ENCODE data around the gene TRPV5. TPM values are rescaled to one million over a fixed set of nuclear protein-coding genes. Genes with fewer than 3 reads are reported as not detected.

Gene TRPV5
- total RNA-seq, 4 donors from 2014 or later, result not detected

DNA sequence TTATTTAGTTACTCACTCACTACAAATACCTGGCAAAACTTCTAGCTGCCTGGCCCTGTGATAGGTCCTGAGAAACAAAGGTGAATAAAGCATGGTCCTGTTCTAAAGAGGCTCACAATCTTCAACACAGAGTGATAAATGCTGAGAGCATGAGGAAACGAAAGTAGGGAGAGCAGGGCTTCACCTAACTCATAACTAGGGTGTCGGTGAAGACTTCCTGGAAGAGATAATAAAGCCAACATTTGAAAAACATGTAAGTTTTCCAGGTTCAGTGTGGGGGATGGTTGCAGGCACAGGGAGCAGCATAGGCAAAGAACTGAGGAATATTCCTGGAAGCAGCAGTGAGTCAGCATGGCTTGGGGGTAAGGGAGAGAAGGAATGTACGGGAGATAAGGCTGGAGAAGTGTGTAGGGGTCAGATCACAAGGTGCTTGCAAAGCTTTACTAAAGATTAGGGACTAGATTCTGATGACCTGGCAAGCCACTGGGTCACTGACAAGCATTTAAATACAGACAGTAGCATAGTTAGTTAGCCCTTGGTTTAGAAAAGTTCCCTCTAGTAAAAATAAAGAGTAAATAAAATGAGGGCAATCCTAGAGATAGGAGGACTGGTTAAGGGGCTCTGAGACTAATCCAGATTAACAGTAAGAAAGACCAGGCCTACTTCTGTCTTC is 23.5 kb upstream of the TRPV5 start:
- in situ Hi-C loops (cut with MboI; ENCODE audit: low pct_ligation_motif_present in 1 of 4, low pct_unique_long_range_greater_than_20kb in 1 of 4, low sequenced_read_pairs in 3 of 4), result no loop called here
- H3K4me3 ChIP-seq, result no peak overlapping the region
- WGBS, 2 donors (ENCODE audit: low coverage in 1 of 2), result 46 to 62% methylated on average over 2 to 3 of the region's 3 CpGs

DNA sequence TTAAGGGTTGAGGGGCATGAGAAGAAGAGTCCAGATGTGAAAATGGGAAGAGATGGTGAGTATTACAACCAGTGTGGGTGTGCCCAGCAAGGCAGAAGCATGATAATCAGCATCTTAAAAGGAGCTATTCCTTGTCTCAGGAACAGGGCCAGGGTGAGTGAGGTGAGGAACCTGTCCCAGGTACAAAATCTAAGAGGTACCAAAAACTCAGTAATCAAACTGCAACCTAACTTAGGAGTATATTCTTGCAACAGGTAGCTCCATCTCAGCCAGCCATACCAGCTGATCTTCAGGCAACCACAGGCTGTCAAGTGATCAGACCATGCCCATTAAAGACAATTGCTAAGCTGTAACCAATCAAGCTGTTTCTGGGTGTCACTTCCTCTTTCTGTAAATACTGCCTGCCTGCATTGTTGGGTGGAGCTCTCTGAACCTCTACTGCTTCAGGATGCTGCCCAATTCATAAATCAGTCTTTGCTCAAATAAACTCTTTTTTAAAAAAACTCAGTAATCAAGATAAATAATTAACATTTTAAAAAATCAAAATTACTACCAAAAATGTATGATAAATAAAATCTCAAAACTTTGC is 21.2 kb upstream of the TRPV5 start:
- no peaks in the 10 kb centered on the region for H3K27me3 ChIP-seq
- no peak for TF ChIP-seq POLR2AphosphoS5 (IDR thresholded peaks at IDR 0.05)
- no peak for TF ChIP-seq EP300 (IDR thresholded peaks at IDR 0.05; ENCODE audit: low read depth)
- TF ChIP-seq POLR2A (IDR thresholded peaks at IDR 0.05), result no peak
- no peak for TF ChIP-seq CTCF (IDR thresholded peaks at IDR 0.05)
- H3K4me3 ChIP-seq, result no peak overlapping the region
- no peak for DNase-seq
- no peak overlapping the region for H3K27ac ChIP-seq
- H3K4me1 ChIP-seq, result no peaks in the 10 kb centered on the region
- H3K36me3 ChIP-seq, result no peaks in the 10 kb centered on the region
- no peaks in the 10 kb centered on the region for H3K9me3 ChIP-seq
- intact Hi-C loops (cut with DNase I; ENCODE audit: low total_unique reads) (no loop called here), in situ Hi-C loops (cut with MboI; ENCODE audit: low pct_ligation_motif_present in 1 of 4, low pct_unique_long_range_greater_than_20kb in 1 of 4, low sequenced_read_pairs in 3 of 4) (no loop called here)

More for the DNA sequence above, 23.5 kb upstream of the TRPV5 start:
- TF ChIP-seq POLR2AphosphoS5 (IDR thresholded peaks at IDR 0.05), result no peak
- TF ChIP-seq EP300 (IDR thresholded peaks at IDR 0.05; ENCODE audit: low read depth), result no peak
- TF ChIP-seq POLR2A (IDR thresholded peaks at IDR 0.05), result no peak
- TF ChIP-seq CTCF (IDR thresholded peaks at IDR 0.05), result no peak
- no peak for DNase-seq
- H3K9me3 ChIP-seq, result no peaks in the 10 kb centered on the region
- no peaks in the 10 kb centered on the region for H3K36me3 ChIP-seq
- no peaks in the 10 kb centered on the region for H3K4me1 ChIP-seq
- intact Hi-C loops (cut with DNase I; ENCODE audit: low total_unique reads), result no loop called here
- H3K27me3 ChIP-seq, result no peaks in the 10 kb centered on the region
- no peak overlapping the region for H3K27ac ChIP-seq

GRCh38 chr7:142950235-142950634 is 16.7 kb upstream of the TRPV5 start:
- H3K4me3 ChIP-seq, result no peak overlapping the region
- intact Hi-C loops (cut with DNase I; ENCODE audit: low total_unique reads) (no loop called here), in situ Hi-C loops (cut with MboI; ENCODE audit: low pct_ligation_motif_present in 1 of 4, low pct_unique_long_range_greater_than_20kb in 1 of 4, low sequenced_read_pairs in 3 of 4) (no loop called here)
- no peaks in the 10 kb centered on the region for H3K36me3 ChIP-seq
- TF ChIP-seq POLR2A (IDR thresholded peaks at IDR 0.05) (no peak), POLR2AphosphoS5 (IDR thresholded peaks at IDR 0.05) (no peak)
- no peak overlapping the region for H3K27ac ChIP-seq
- H3K4me1 ChIP-seq, result no peaks in the 10 kb centered on the region
- H3K27me3 ChIP-seq, result no peaks in the 10 kb centered on the region
- H3K9me3 ChIP-seq, result no peaks in the 10 kb centered on the region
- no peak for DNase-seq

GRCh38 chr7:142948603-142949002 is 15.1 kb upstream of the TRPV5 start:
- no peaks in the 10 kb centered on the region for H3K36me3 ChIP-seq
- intact Hi-C loops (cut with DNase I; ENCODE audit: low total_unique reads) (no loop called here), in situ Hi-C loops (cut with MboI; ENCODE audit: low pct_ligation_motif_present in 1 of 4, low pct_unique_long_range_greater_than_20kb in 1 of 4, low sequenced_read_pairs in 3 of 4) (no loop called here)
- no peak for TF ChIP-seq POLR2A (IDR thresholded peaks at IDR 0.05)
- TF ChIP-seq EP300 (IDR thresholded peaks at IDR 0.05; ENCODE audit: low read depth), result no peak
- TF ChIP-seq CTCF (IDR thresholded peaks at IDR 0.05), result no peak
- no peak for TF ChIP-seq POLR2AphosphoS5 (IDR thresholded peaks at IDR 0.05)
- H3K4me3 ChIP-seq, result no peak overlapping the region
- DNase-seq, result no peak
- no peak overlapping the region for H3K27ac ChIP-seq
- no peaks in the 10 kb centered on the region for H3K27me3 ChIP-seq
- no peaks in the 10 kb centered on the region for H3K4me1 ChIP-seq
- H3K9me3 ChIP-seq, result no peaks in the 10 kb centered on the region
- WGBS, 2 donors (ENCODE audit: low coverage in 1 of 2), result 91 to 93% methylated on average over 3 to 4 of the region's 4 CpGs

DNA sequence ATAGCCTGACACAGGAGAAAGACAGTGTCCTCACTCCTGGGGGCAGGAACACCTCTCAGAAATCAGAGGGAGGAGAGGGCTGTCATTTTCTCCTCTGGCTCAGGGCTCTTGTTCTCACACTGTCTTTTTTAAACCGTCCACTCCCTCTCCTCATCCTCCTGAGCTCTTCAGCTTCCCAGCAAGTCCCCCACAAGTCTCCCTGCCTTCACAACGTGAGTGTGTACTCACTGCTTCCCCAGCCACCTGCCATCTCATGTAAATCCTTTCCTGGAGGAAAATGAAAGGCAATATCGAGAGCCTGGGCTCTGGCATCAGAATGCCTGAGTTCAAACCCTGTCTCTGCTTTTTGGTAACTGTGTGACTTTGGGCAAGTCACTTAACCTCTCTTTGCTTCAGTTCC is 11.5 kb upstream of the TRPV5 start:
- no peak for TF ChIP-seq CTCF (IDR thresholded peaks at IDR 0.05)
- TF ChIP-seq POLR2A (IDR thresholded peaks at IDR 0.05), result no peak
- TF ChIP-seq EP300 (IDR thresholded peaks at IDR 0.05; ENCODE audit: low read depth), result no peak
- no peak for TF ChIP-seq POLR2AphosphoS5 (IDR thresholded peaks at IDR 0.05)
- Histone ChIP-seq H3K4me1 (no peaks in the 10 kb centered on the region), H3K27me3 (no peaks in the 10 kb centered on the region), H3K9me3 (no peaks in the 10 kb centered on the region), H3K36me3 (no peaks in the 10 kb centered on the region), H3K4me3 (no peak overlapping the region), H3K27ac (no peak overlapping the region)
- in situ Hi-C loops (cut with MboI; ENCODE audit: low pct_ligation_motif_present in 1 of 4, low pct_unique_long_range_greater_than_20kb in 1 of 4, low sequenced_read_pairs in 3 of 4) (no loop called here), intact Hi-C loops (cut with DNase I; ENCODE audit: low total_unique reads) (no loop called here)
- WGBS, 2 donors (ENCODE audit: low coverage in 1 of 2), result 40 to 56% methylated on average over 2 to 3 of the region's 3 CpGs
- no peak for DNase-seq

Data from transverse colon (tissue), 4 donors.